Amniotic epithelial cell (primary cell): ENCODE results near the gene PGLYRP4.

ENCODE experiments used
- DNase-seq: peaks from one replicate; pipeline ENCODE4 v3.0.0-alpha.2; 2010; ENCODE audit warnings: low read depth

Gene PGLYRP4

DNA sequence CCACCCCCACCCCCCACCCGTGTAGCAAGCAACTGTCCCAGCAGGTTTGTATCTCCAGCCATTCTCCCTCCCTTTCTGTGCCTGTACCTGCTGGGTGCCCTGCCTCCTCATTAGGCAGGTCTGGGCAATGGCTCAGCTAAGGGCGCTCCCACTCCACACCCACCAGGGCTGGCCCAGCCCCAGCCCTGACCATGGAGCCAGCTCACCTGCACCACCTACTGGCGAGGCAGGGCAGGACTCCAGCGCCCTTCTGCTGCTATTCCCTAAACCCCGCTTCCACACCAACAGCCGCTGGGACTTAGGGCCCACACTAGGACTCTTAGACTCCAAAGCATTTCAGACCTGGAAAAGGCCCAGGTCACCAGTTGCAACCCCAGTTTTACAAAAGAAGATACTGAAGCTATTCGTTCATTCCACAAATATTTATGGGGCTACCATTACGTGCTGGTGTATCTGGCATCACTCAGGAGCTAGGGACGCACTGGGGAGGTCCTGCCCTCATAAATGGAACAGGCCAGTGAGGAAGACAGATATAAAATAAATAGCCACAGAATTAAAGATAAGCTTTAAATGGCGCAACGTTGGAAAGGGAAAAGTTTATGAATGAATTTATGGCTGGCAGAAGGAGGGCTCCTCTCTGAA lies 59.9 kb downstream of the PGLYRP4 start:
- DNase-seq: peak; percentile 2
